Nephron (organoid): ENCODE measurements around the gene FFAR1.

ENCODE experiments used
- H3K27ac Mint-ChIP-seq, 3 experiments: 2 replicates each; pipeline ENCODE4 v1.8.0; 2020; ENCODE audit warnings: mixed read lengths in 3 of 3, mild to moderate bottlenecking in 2 of 3, moderate library complexity in 1 of 3
- H3K27me3 Mint-ChIP-seq: 2 replicates; pipeline ENCODE4 v1.8.0; 2021; ENCODE audit warnings: low read depth, mild to moderate bottlenecking, moderate library complexity, mixed read lengths
- H3K36me3 Mint-ChIP-seq: 2 replicates; pipeline ENCODE4 v1.8.0; 2020; ENCODE audit warnings: low read depth, mixed read lengths
- H3K4me1 Mint-ChIP-seq: 2 replicates; pipeline ENCODE4 v1.8.0; 2020; ENCODE audit warnings: mixed read lengths
- H3K4me3 Mint-ChIP-seq, 3 experiments: 2 replicates each; pipeline ENCODE4 v1.8.0; 2020; ENCODE audit warnings: mild to moderate bottlenecking in 3 of 3, mixed read lengths in 3 of 3, moderate library complexity in 2 of 3
- H3K9me3 Mint-ChIP-seq: 2 replicates; pipeline ENCODE4 v1.8.0; 2020; ENCODE audit warnings: mixed read lengths
- CTCF ChIP-seq, 3 experiments: fragments of 200-600 bp; sonication (generic); IDR thresholded peaks; one replicate each; pipeline ENCODE4 v1.5.0; 2021; ENCODE audit warnings: antibody characterized with exemption in 3 of 3; ENCODE audit not compliant: unreplicated experiment in 3 of 3

FFAR1 gene

GRCh38 chr19:35306473-35307246, 41.0 kb upstream of the FFAR1 start:
- H3K36me3 Mint-ChIP-seq, result no peaks in the 10 kb centered on the region
- H3K9me3 Mint-ChIP-seq, result no peaks in the 10 kb centered on the region
- H3K4me1 Mint-ChIP-seq, result peaks cover 47% of the 10 kb centered on the region
- peak overlapping the region in 1 of 3 experiments; percentile 22 for H3K4me3 Mint-ChIP-seq
- no peaks in the 10 kb centered on the region for H3K27me3 Mint-ChIP-seq
- peak overlapping the region; percentile 98 for H3K27ac Mint-ChIP-seq
- peak in 1 of 3 experiments; percentile 42 for TF ChIP-seq CTCF (IDR thresholded peaks at IDR 0.05; ENCODE audit: unreplicated experiment in 3 of 3)

GRCh38 chr19:35307931-35308330, 39.8 kb upstream of the FFAR1 start:
- Mint-ChIP-seq H3K27me3 (no peaks in the 10 kb centered on the region), H3K9me3 (no peaks in the 10 kb centered on the region), H3K36me3 (no peaks in the 10 kb centered on the region), H3K4me3 (peak overlapping the region; percentile 58 to 68 (median 60)), H3K27ac (peak overlapping the region; percentile 98), H3K4me1 (peaks cover 50% of the 10 kb centered on the region)
- no peak for TF ChIP-seq CTCF (IDR thresholded peaks at IDR 0.05; ENCODE audit: unreplicated experiment in 3 of 3)

- no peaks in the 10 kb centered on the region for H3K27me3 Mint-ChIP-seq
- H3K36me3 Mint-ChIP-seq, result no peaks in the 10 kb centered on the region
- peaks cover 50% of the 10 kb centered on the region for H3K4me1 Mint-ChIP-seq
- H3K4me3 Mint-ChIP-seq, result peak overlapping the region; percentile 35 to 82 (median 75)
- H3K27ac Mint-ChIP-seq, result peak overlapping the region; percentile 98
- H3K9me3 Mint-ChIP-seq, result no peaks in the 10 kb centered on the region
- TF ChIP-seq CTCF (IDR thresholded peaks at IDR 0.05; ENCODE audit: unreplicated experiment in 3 of 3), result no peak
These were observed 38.8 kb upstream of the FFAR1 start for GRCh38 chr19:35308910-35309309.

- H3K27ac Mint-ChIP-seq, result peak overlapping the region; percentile 98
- no peaks in the 10 kb centered on the region for H3K27me3 Mint-ChIP-seq
- H3K4me1 Mint-ChIP-seq, result peaks cover 50% of the 10 kb centered on the region
- H3K4me3 Mint-ChIP-seq, result peak overlapping the region; percentile 71 to 82 (median 75)
- H3K36me3 Mint-ChIP-seq, result no peaks in the 10 kb centered on the region
- no peaks in the 10 kb centered on the region for H3K9me3 Mint-ChIP-seq
- TF ChIP-seq CTCF (IDR thresholded peaks at IDR 0.05; ENCODE audit: unreplicated experiment in 3 of 3), result no peak
These were observed 38.0 kb upstream of the FFAR1 start for GRCh38 chr19:35309481-35310279.

- H3K27ac Mint-ChIP-seq, result peak overlapping the region; percentile 79 to 98 (median 87)
- peaks cover 50% of the 10 kb centered on the region for H3K4me1 Mint-ChIP-seq
- TF ChIP-seq CTCF (IDR thresholded peaks at IDR 0.05; ENCODE audit: unreplicated experiment in 3 of 3), result no peak
- peak overlapping the region; percentile 34 to 60 (median 48) for H3K4me3 Mint-ChIP-seq
- no peaks in the 10 kb centered on the region for H3K36me3 Mint-ChIP-seq
- no peaks in the 10 kb centered on the region for H3K9me3 Mint-ChIP-seq
- H3K27me3 Mint-ChIP-seq, result no peaks in the 10 kb centered on the region
These were observed 37.4 kb upstream of the FFAR1 start for GRCh38 chr19:35310331-35310730.
